OCI-LY3 (cell line): ENCODE measurements around the gene PTPRA.

ENCODE experiments used
- CTCF ChIP-seq: fragments of 200-600, 300-600 bp; sonication (generic); IDR thresholded peaks from 2 replicates; pipeline ENCODE4 v1.5.1; 2014; ENCODE audit warnings: antibody characterized with exemption, low read length, low read depth
- EZH2phosphoT487 ChIP-seq: fragments of 200-600 bp; shearing (Covaris generic); IDR thresholded peaks from 2 replicates; pipeline ENCODE4 v1.6.1; 2018; ENCODE audit warnings: antibody characterized with exemption, mixed run types, low read depth

GRCh38 chr20:2875690-2876203 lies 2.5 kb downstream of the PTPRA start:
- TF ChIP-seq CTCF, result no peak
- no peak for TF ChIP-seq EZH2phosphoT487
